Measurements from ENCODE around the gene DHX29. TPM values are rescaled to one million over a fixed set of nuclear protein-coding genes. Genes with fewer than 3 reads are reported as not detected.

Gene DHX29
- total RNA-seq, 1 experiment from 2014 or later: 30.3 TPM

- H3K27ac ChIP-seq (ENCODE audit: insufficient read length, low read depth, low read length): no peak overlapping the region
- H3K14ac ChIP-seq (ENCODE audit: insufficient read depth, low read length): no peak overlapping the region
- no peak overlapping the region for H3K9ac ChIP-seq (ENCODE audit: extremely low read depth, insufficient read length, low read length)
- H3K4me2 ChIP-seq (ENCODE audit: insufficient read depth, insufficient read length, low read length): peak overlapping the region; percentile 59
- H4K91ac ChIP-seq (ENCODE audit: insufficient read length, low read depth, low read length): no peak overlapping the region
- Mint-ChIP-seq H3K27me3 (ENCODE audit: low read depth) (peaks cover 79% of the 10 kb centered on the region), H3K4me3 (peak overlapping the region; percentile 82 to 85; a peak in 4 of 5 replicates), H3K9me3 (peaks cover 2 to 13% of the 10 kb centered on the region in 2 experiments; a peak in 3 of 5 replicates), H3K4me1 (peaks cover 22 to 29% of the 10 kb centered on the region in 2 experiments), H3K36me3 (ENCODE audit: insufficient read depth in 1 of 3, low read depth in 3 of 3) (no peaks in the 10 kb centered on the region; a peak in 1 of 7 replicates), H3K27ac (no peak overlapping the region)
- no peak overlapping the region for H3K18ac ChIP-seq (ENCODE audit: insufficient read length, low read depth, low read length)
- no peak overlapping the region for H3K56ac ChIP-seq (ENCODE audit: insufficient read length, low read depth, low read length)
- H3K23ac ChIP-seq (ENCODE audit: insufficient read length, low read depth, low read length): no peak overlapping the region
- no peak overlapping the region for H2BK120ac ChIP-seq (ENCODE audit: low read depth, low read length, poor library complexity, severe bottlenecking)
- H2BK12ac ChIP-seq (ENCODE audit: insufficient read length, low read depth, low read length): no peak overlapping the region
- peaks cover 46% of the 10 kb centered on the region for H3K27me3 ChIP-seq (ENCODE audit: insufficient read depth, low read length)
- H3K9me3 ChIP-seq (ENCODE audit: control insufficient read depth, low read depth, low read length): no peaks in the 10 kb centered on the region
- no peaks in the 10 kb centered on the region for H3K4me1 ChIP-seq (ENCODE audit: insufficient read depth, low read length)
- H2AFZ ChIP-seq (ENCODE audit: low read length): no peak overlapping the region
- WGBS (ENCODE audit: extremely low coverage, insufficient read length, low lambda C conversion rate): no CpG with 5 or more reads among the region's 3 CpGs
- H3K79me1 ChIP-seq (ENCODE audit: insufficient read depth, low read depth, low read length, poor library complexity, severe bottlenecking): no peaks in the 10 kb centered on the region
- H3K23me2 ChIP-seq (ENCODE audit: insufficient read length, low read depth, low read length, poor library complexity, severe bottlenecking): no peaks in the 10 kb centered on the region
- no peaks in the 10 kb centered on the region for H3K79me2 ChIP-seq (ENCODE audit: insufficient read depth, low read length)
- no peak overlapping the region for H2BK5ac ChIP-seq (ENCODE audit: insufficient read length, low read length)
- H2BK15ac ChIP-seq (ENCODE audit: low read depth, low read length): no peak overlapping the region
- H3T11ph ChIP-seq (ENCODE audit: low read length): no peak overlapping the region
- no peaks in the 10 kb centered on the region for H4K20me1 ChIP-seq (ENCODE audit: control insufficient read depth, insufficient read depth, insufficient read length)
- no peak for TF ChIP-seq CTCF (conservative IDR thresholded peaks at IDR 0.05)
- no peak overlapping the region for H4K8ac ChIP-seq (replicated peaks; ENCODE audit: insufficient read length, low read depth, low read length)
- H2AK5ac ChIP-seq (ENCODE audit: insufficient read length, low read length): no peak overlapping the region
- H3K4ac ChIP-seq (ENCODE audit: low read depth, low read length): no peak overlapping the region
- no peak overlapping the region for H2BK20ac ChIP-seq (ENCODE audit: low read depth, low read length, poor library complexity, severe bottlenecking)
- no peak overlapping the region for H4K5ac ChIP-seq (ENCODE audit: insufficient read length, low read depth, low read length)
- no peak for DNase-seq
These were observed 87.7 kb downstream of the DHX29 start for GRCh38 chr5:55219770-55220169.

Data from H9 (cell line).